Stimulated activated CD4-positive, alpha-beta T cell treated with anti-CD3 and anti-CD28 coated beads, Interleukin-1b, Interleukin-23, amount 100 ng/mL, for 4 hours (primary cell): ENCODE data around the gene KANK3.
A peak's percentile ranks its signal among the peaks of the same experiment; 100 is the strongest.
"Not testable (repeated sequence)": the region's sequence is repeated elsewhere in the genome, so short reads cannot be mapped to it uniquely, and the experiment has no call there.

Experiments used
- DNase-seq, 2 donors: peaks; one replicate each; pipeline ENCODE4 v3.0.0-alpha.2; 2020; ENCODE audit warnings: low read depth in 2 of 2

KANK3 gene

GRCh38 chr19:8342684-8343482, at the start of gene KANK3:
TSS of gene KANK3 (minus strand) at chr19:8343262. CDS start at chr19:8337828, 5,434 bp downstream.
- peak; percentile 82 to 91 for DNase-seq

DNA sequence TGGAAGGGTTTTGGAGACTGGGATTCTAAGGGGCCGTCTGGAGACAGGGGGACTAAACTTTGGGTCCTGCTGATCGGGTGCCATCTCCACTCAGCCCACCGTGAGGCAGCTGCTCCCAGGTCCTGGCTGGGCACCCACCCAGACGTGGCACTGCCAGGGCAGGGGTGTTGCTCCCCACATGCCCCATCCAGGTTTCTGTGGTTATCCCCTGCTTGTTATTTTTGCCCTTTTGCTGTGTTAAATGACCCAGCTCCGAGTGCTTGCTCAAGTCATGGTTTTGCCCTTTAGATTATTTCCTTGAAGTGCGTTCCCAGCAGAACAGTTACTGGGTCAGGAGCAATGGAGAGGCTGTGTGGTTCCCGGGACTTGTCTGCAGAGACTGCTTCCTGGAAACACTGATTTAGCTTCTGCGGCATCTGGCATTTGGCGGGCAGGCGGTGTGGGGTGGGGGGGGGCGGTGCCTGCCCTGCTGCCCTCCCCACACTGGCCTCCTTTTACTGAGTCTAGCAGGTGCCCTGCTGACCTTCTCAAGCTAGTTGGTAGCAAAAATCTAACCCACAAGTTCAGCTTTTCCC, 49.0 kb upstream of the KANK3 start:
- no peak for DNase-seq

- no peak for DNase-seq
These were observed 48.3 kb upstream of the KANK3 start for GRCh38 chr19:8391198-8392016.

GRCh38 chr19:8390617-8390981, 47.5 kb upstream of the KANK3 start:
- DNase-seq, result peak; percentile 86 to 90

DNA sequence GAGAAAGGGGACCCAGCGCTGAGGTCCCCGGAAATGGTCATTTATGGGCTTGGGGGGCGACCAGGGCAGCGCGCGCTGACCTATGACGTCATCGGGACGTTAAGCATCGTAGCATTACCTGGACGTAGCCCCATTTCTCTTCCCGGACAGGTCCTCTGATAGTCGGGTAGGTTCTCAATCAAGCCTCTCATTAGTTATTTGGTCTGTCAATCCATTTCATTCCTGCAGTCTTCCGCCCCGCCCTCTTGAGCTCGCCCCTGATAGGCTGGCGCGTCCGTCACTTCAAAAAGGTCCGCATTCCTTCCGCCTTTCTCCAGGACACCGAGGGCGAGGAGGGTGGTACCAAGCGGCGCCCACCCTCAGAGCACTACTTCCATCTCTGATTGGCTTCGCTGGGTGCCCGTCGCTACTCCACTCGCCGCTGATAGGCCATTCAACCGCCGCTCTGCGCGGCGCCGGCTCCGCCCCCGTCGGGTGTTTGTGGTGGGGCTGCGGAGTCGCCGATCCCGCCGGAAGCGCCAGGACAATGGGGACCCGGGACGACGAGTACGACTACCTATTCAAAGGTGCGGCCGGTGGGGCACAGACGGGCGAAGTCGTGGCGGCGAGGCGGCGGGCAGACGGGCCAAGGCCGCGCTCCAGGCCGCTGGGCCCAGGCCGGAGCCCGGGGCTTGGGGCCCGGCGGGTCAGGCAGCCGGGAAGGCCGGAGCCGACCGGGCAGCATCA, 47.0 kb upstream of the KANK3 start, which contains the start of gene RAB11B:
TSS of gene RAB11B (plus strand) at position 470 of the 726 bp plus-strand sequence. CDS start at position 527, 57 bp downstream.
- peak; percentile 94 to 95 for DNase-seq

- no peak for DNase-seq
These were observed 45.5 kb upstream of the KANK3 start for GRCh38 chr19:8388612-8388958.

GRCh38 chr19:8387688-8388611, 44.9 kb upstream of the KANK3 start:
- no peak for DNase-seq

- DNase-seq, result no peak
These were observed 43.9 kb upstream of the KANK3 start for GRCh38 chr19:8386990-8387389.

DNA sequence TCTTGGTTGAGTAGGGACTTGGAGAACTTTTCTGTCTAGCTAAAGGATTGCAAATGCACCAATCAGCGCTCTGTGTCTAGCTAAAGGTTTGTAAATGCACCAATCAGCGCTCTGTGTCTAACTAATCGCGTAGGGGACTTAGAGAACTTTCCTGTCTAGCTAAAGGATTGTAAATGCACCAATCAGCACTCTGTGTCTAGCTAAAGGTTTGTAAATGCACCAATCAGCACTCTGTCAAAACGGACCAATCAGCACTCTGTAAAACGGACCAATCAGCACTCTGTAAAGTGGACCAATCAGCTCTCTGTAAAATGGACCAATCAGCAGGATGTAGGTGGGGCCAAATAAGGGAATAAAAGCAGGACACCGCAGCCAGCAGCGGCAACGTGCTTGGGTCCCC, 43.4 kb upstream of the KANK3 start:
- DNase-seq, result not testable (repeated sequence)

DNA sequence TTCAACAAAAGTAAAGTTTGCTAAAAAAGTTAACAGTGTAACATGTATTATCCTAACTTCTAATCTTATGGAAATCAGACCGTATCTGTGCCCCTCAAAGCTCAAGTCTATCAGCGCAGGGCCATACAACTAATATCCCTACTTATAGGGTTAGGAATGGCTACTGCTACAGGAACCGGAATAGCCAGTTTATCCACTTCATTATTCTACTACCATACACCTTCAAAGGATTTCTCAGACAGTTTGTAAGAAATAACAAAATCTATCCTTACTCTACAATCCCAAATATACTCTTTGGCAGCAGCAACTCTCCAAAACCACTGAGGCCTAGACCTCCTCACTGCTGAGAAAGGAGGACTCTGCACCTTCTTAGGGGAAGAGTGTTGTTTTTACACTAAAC, 42.5 kb upstream of the KANK3 start:
- DNase-seq, result not testable (repeated sequence)

DNA sequence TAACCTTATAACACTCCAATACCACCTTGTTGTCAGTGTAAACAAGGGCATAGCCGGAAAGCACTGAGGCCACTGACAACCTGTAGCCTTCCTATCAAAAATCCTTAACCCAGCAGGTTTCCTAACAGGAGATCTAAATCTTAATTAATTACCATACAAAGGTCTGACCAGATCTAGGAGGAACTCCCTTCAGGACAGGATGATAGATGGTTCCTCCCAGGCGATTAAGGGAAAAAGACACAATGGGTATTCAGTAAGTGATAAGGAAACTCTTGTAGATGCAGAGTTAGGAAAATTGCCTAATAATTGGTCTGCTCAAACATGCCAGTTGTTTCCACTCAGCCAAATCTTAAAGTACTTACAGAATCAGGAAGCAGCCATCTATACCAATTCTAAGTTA, 42.0 kb upstream of the KANK3 start:
- not testable (repeated sequence) for DNase-seq

DNA sequence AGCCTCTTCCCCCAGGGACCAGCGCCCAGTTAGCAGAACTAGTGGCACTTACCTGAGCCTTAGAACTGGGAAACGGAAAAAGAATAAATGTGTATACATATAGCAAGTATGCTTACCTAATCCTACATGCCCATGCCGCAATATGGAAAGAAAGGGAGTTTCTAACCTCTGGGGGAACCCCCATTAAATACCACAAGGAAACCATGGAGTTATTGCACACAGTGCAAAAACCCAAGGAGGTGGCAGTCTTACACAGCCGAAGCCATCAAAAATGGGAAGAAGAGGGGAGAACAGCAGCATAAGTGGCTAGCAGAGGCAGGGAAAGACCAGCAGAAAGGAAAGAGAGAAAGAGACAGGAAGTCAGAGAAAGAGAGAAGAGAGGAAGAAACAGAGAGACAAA, 41.5 kb upstream of the KANK3 start:
- DNase-seq, result not testable (repeated sequence)

DNA sequence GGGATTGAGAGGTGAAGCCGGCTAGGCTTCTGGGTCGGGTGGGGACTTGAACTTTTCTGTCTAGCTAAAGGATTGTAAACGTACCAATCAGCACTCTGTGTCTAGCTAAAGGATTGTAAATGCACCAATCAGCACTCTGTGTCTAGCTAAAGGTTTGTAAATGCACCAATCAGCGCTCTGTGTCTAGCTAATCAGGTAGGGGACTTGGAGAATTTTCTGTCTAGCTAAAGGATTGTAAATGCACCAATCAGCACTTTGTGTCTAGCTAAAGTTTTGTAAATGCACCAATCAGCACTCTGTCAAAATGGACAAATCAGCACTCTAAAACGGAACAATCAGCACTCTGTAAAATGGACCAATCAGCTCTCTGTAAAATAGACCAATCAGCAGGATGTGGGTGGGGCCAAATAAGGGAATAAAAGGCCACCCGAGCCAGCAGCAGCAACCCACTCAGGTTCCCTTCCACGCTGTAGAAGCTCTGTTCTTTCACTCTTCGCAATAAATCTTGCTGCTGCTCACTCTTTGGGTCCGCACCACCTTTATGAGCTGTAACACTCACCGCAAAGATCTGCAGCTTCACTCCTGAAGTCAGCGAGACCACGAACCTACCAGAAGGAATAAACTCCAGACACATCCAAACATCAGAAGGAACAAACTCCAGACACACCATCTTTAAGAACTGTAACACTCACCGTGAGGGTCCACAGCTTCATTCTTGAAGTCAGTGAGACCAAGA, 36.3 kb upstream of the KANK3 start:
- not testable (repeated sequence) for DNase-seq

- DNase-seq, result no peak
These were observed 34.5 kb upstream of the KANK3 start for GRCh38 chr19:8377598-8377997.

GRCh38 chr19:8376373-8376974, 33.4 kb upstream of the KANK3 start:
- not testable (repeated sequence) for DNase-seq

- DNase-seq, result not testable (repeated sequence)
These were observed 32.7 kb upstream of the KANK3 start for GRCh38 chr19:8375766-8376165.

DNA sequence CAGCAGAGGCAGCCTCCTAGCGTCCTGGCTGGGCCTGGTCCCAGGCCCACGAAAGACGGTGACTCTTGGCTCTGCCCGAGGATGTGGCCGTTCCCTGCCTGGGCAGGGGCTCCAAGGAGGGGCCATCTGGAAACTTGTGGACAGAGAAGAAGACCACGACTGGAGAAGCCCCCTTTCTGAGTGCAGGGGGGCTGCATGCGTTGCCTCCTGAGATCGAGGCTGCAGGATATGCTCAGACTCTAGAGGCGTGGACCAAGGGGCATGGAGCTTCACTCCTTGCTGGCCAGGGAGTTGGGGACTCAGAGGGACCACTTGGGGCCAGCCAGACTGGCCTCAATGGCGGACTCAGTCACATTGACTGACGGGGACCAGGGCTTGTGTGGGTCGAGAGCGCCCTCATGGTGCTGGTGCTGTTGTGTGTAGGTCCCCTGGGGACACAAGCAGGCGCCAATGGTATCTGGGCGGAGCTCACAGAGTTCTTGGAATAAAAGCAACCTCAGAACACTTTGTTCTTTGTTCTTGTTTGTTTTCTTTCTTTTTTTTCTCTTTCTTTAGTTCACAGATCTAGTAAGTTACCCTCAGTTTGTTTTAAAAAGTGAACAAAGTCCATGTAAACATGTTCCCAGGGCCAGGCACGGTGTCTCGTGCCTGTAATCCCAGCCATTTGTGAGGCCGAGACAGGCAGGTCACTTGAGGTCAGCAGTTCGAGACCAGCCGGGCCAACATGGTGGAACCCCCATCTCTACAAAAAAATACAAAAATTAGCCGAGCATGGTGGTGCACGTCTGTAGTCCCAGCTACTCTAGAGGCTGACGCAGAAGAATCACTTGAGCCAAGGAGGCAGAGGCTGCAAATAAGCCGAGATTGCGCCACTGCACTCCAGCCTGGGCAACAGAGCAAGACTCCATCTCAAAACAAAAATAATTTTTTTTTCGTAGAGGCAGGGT, 31.1 kb upstream of the KANK3 start:
- no peak for DNase-seq

DNA sequence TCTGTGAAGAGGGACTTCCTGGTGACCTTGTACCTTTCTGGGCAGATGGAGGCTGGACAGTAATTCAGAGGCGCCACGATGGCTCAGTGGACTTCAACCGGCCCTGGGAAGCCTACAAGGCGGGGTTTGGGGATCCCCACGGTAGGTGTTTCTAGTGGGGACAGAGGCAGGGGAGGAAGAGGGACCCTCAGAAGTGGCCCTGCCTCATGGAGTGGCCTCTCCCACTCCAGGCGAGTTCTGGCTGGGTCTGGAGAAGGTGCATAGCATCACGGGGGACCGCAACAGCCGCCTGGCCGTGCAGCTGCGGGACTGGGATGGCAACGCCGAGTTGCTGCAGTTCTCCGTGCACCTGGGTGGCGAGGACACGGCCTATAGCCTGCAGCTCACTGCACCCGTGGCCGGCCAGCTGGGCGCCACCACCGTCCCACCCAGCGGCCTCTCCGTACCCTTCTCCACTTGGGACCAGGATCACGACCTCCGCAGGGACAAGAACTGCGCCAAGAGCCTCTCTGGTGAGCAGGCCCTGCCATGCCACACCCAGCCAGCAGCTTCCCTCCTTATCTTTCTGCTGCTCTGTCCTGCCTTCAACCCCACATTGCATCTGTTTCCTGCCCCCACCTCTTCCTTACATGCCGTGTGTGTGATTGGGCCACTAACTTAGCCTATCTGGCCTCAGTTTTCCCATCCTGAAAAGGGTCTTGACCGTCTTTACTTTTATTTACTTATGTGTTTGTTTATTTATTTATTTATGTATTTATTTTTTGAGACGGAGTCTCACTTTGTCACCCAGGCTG, 28.1 kb upstream of the KANK3 start:
- DNase-seq, result no peak
